ENCODE measurements around the gene SMDT1.

GRCh38 chr22:42069801-42070516 lies 9.5 kb upstream of the SMDT1 start:
- TF ChIP-seq EP300 (IDR thresholded peaks at IDR 0.05; ENCODE audit: low read length), result no peak
- TF ChIP-seq CTCF (IDR thresholded peaks at IDR 0.05 in 2 of 3, conservative IDR thresholded peaks at IDR 0.05 in 1 of 3; ENCODE audit: insufficient read depth in 2 of 3, low read depth in 1 of 3, low read length in 3 of 3), result no peak

All from K562 (cell line).